ENCODE data around the gene NT5C2.
A peak's percentile ranks its signal among the peaks of the same experiment; 100 is the strongest.
"Not testable (repeated sequence)": the region's sequence is repeated elsewhere in the genome, so short reads cannot be mapped to it uniquely, and the experiment has no call there.

Gene NT5C2

GRCh38 chr10:103193107-103193819 is at the start of gene NT5C2:
TSS of gene NT5C2 (minus strand) at chr10:103193272. CDS start at chr10:103174958, 18,314 bp downstream.
- DNase-seq: peak; percentile 84

- DNase-seq: peak; percentile 6
Measured at GRCh38 chr10:103241262-103242011, 48.4 kb upstream of the NT5C2 start.

DNA sequence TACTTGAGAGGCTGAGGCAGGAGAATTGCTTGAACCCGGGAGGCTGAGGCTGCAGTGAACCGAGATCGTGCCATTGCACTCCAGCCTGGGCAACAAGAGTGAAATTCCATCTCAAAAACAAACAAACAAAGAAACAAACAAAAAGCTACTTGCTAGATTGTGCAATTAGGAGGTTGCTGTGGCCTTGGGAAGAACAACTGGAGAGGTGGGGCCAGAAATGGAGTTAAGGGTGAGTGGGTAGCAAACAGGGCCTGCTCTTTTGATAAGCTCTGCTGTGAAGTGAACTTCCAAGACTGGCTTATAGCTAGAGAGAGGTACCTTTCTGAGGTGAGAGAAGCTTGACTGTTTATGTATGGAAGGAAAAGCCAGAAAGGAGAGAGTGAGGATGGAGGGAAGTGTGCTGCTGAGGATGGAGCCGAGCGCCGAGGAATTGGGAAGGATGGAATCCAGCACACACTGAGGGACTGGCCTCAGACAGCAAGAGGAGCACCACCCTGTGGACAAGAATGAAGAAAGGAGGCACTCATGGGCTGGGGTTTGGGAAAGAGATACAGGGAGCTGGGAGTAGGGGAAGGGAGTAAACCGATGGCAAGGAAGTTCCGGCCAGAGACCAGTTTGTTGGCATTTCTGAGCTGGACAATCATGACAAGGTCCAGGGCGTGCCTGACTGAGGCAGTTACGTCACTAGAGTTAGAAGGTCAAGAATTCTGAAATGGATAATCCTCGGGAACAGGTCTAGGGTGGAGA is 45.6 kb upstream of the NT5C2 start:
- DNase-seq: no peak

DNA sequence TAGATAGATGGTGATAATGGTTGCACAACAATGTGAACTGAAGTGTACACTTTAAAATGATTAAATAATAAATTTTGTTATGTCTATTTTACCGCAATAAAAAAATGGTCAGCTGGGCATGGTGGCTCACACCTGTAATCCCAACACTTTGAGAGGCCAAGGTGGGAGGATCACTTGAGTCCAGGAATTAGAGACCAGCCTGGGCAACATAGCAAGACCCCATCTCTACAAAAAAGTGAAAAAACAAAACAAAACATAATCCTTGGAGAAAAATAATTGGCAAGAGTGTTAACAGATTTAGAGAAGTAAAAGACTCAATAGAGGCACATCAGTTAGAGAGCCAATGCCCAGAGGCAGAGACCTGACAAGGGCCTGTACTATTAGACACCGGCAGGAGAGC is 42.7 kb upstream of the NT5C2 start:
- DNase-seq: no peak

- DNase-seq: no peak
Measured at GRCh38 chr10:103232772-103233488, 39.9 kb upstream of the NT5C2 start.

GRCh38 chr10:103232131-103232673 is 39.1 kb upstream of the NT5C2 start:
- no peak for DNase-seq

GRCh38 chr10:103231047-103231551 is 38.0 kb upstream of the NT5C2 start:
- no peak for DNase-seq

DNA sequence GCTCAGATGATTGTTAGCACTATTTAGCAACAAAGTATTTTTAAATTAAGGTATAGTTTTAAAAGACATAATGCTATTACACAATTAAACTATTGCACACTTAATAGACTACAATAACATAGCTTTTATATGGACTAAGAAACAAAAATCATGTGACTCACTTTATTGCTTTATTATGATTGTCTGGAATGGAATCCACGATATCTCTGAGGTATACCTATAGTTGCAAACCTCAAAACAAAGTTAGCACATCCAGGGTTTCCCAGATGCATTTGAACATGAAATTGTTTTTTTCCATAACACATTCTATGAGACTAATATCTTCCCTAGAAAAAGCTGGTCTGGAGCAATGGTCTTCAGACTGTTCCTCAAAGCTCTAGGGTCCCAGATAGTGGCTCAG is 34.3 kb upstream of the NT5C2 start:
- no peak for DNase-seq

DNA sequence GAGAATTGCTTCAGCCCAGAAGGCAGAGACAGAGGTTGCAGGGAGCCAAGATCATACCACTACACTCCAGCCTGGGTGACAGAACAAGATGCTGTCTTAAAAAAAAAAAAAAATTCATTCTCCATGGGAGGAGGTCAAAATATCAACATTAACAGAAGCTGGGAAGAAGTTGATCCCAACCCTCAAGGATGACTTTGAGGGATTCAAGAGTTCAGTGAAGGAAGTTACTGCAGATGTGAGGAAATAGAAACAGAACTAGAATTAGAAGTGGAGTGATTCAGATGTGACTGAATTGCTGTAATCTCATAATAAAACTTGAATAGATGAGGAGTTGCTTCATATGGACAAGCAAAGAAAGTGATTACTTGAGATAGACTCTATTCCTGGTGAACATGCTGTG is 32.9 kb upstream of the NT5C2 start:
- DNase-seq: no peak

GRCh38 chr10:103224721-103225120 is 31.6 kb upstream of the NT5C2 start:
- not testable (repeated sequence) for DNase-seq

DNA sequence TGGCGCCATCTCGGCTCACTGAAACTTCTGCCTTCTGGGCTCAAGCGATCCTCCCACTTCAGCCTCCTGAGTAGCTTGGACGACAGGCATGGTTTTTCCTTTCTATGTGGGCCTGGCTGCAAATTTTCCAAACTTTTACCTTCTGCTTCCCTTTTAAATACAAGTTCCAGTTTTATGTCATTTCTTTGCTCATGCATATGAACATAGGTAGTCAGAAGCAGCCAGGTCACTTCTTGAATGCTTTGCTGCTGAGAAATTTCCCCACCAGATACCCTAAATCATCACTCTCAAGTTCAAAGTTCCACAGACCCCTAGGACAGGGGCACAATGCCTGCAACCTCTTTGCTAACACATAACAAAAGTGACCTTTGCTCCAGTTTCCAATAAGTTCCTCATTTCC is 31.1 kb upstream of the NT5C2 start:
- DNase-seq: no peak

- DNase-seq: not testable (repeated sequence)
Measured at GRCh38 chr10:103216362-103216761, 23.3 kb upstream of the NT5C2 start.

DNA sequence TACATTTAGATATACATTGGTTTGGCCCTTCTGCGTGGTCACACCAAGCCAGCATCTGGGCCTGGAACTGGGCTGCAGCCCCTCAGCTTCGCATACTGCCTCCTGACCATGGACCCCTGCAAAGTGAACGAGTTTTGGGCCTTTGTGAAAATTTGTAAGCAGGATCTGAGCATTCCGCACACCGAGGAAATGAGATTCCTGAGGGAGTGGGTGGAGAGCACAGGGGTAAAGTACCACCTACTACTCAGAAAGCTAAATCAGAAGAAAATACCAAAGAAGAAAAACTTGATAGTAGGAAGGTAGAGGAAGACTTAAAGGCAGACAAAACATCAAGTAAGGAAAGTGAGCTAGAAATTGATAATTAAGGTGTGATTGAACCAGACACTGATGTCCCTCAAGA is 22.5 kb upstream of the NT5C2 start:
- no peak for DNase-seq

DNA sequence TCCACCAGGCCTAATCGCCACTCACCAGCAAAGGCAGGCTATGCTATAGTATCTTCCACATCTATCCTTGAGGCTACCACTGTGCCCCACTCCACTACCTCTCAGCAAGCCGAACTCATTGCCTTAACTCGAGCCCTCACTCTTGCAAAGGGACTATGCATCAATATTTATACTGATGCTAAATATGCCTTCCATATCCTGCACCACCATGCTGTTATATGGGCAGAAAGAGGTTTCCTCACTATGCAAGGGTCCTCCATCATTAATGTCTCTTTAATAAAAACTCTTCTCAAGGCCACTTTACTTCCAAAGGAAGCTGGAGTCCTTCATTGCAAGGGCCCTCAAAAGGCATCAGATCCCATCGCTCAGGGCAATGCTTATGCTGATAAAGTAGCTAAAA is 17.2 kb upstream of the NT5C2 start:
- not testable (repeated sequence) for DNase-seq

DNA sequence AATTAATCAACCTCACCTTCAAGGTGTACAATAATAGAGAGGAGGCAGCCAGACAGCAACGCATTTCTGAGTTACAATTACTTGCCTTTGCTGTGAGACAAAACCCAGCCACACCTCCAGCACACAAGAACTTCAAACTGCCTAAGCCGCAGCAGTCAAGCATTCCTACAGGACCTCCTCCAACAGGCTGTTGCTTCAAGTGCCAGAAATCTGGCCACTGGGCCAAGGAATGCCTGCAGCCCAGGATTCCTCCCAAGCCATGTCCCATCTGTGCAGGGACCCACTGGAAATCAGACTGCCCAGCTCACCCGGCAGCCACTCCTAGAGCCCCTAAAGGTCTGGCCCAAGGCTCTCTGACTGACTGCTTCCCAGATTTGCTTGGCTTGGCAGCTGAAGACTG is 14.6 kb upstream of the NT5C2 start:
- not testable (repeated sequence) for DNase-seq

DNA sequence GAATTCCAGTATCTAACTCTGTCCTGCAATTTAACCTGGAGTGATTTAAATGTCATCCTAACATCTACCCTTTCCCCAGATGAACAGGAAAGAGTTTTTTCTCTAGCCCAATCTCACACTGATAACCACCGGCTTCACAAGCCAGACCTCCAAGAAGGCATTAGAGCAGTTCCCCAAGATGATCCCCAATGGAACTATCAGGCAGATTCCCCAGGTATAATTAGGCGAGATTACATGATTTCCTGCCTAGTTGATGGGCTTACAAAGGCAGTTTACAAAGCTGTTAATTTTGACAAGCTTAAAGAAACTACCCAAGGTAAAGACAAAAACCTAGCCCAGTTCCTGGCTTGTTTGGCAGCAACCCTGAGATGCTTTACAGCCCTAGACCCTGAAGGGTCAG is 14.1 kb upstream of the NT5C2 start:
- DNase-seq: no peak

- DNase-seq: not testable (repeated sequence)
Measured at GRCh38 chr10:103206715-103207114, 13.6 kb upstream of the NT5C2 start.

- not testable (repeated sequence) for DNase-seq
Measured at GRCh38 chr10:103205401-103205800, 12.3 kb upstream of the NT5C2 start.

- no peak for DNase-seq
Measured at GRCh38 chr10:103204353-103205255, 11.5 kb upstream of the NT5C2 start.

- DNase-seq: no peak
Measured at GRCh38 chr10:103203466-103203865, 10.4 kb upstream of the NT5C2 start.

DNA sequence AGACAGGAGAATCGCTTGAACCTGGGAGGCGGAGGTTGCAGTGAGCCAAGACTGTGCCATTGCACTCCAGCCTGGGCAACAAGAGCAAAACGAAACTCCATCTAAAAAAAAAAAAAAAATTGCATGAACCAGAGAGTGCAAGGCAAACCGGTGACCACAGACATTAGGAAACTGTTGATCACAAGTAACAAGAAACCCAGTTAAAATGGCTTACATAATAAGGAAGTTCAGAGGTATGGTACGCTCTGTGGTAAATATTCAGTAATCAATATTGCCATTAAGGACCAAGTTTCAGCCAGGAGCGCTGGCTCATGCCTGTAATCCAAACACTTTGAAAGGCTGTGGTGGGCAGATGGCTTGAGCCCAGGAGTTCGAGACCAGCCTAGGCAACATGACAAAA is 9.2 kb upstream of the NT5C2 start:
- no peak for DNase-seq
